Measurements from ENCODE around the gene OPHN1.

GRCh38 chrX:68286076-68286475, 147.2 kb downstream of the OPHN1 start:
- TF ChIP-seq CTCF (IDR thresholded peaks at IDR 0.05; ENCODE audit: extremely low read depth in 1 of 2, insufficient read depth in 1 of 2, low read depth in 1 of 2, low read length in 2 of 2) (no peak), POLR2A (IDR thresholded peaks at IDR 0.05; ENCODE audit: low read depth, low read length) (no peak), MYC (IDR thresholded peaks at IDR 0.05; ENCODE audit: low read depth, low read length) (no peak), POLR2AphosphoS5 (IDR thresholded peaks at IDR 0.05; ENCODE audit: insufficient read depth, low read depth, low read length) (no peak), FOS (IDR thresholded peaks at IDR 0.05; ENCODE audit: borderline replicate concordance, insufficient read depth, low read length) (no peak), EZH2 (IDR thresholded peaks at IDR 0.05; ENCODE audit: borderline replicate concordance, low read depth, low read length, severe bottlenecking) (no peak), GATA2 (IDR thresholded peaks at IDR 0.05; ENCODE audit: insufficient read depth, insufficient read length, low read depth, low read length) (no peak), JUN (IDR thresholded peaks at IDR 0.05; ENCODE audit: borderline replicate concordance, insufficient read depth, insufficient read length, low read depth) (no peak)

All from endothelial cell of umbilical vein (primary cell).